22Rv1 (cell line): Measurements from ENCODE around the gene GFPT2.

Experiments used
- ZFX ChIP-seq: fragments of 450-650 bp; IDR thresholded peaks from 2 replicates; pipeline ENCODE4 v1.6.1; 2017; ENCODE audit warnings: antibody characterized with exemption, borderline replicate concordance
- TF ChIP-seq, protein P1 (sequence below): fragments of 450-650 bp; IDR thresholded peaks from 2 replicates; pipeline ENCODE4 v1.5.1; 2017; ENCODE audit warnings: mild to moderate bottlenecking

DNA sequence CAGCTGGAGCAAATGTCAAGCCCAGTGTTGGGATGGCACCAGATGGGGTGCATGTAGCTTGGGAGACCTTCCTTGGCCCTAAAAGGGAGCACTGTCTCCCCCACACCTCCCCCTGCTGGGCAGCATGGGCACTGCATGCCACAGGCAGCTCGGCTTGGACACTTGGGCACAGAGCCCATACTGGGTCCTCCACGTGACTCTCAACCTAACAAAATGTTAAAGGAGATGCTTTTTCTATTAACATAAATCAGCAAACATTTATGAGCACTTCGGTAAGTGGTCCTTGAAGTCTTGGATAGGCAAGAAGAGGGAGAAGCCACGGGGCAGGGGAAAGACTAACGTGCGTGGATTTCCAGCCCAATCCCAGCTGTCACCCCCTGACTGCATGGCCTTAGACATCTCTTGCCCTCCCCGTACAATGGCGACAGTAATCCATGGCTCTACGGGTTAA, 37.3 kb downstream of the GFPT2 start:
- TF ChIP-seq, protein P1, sequence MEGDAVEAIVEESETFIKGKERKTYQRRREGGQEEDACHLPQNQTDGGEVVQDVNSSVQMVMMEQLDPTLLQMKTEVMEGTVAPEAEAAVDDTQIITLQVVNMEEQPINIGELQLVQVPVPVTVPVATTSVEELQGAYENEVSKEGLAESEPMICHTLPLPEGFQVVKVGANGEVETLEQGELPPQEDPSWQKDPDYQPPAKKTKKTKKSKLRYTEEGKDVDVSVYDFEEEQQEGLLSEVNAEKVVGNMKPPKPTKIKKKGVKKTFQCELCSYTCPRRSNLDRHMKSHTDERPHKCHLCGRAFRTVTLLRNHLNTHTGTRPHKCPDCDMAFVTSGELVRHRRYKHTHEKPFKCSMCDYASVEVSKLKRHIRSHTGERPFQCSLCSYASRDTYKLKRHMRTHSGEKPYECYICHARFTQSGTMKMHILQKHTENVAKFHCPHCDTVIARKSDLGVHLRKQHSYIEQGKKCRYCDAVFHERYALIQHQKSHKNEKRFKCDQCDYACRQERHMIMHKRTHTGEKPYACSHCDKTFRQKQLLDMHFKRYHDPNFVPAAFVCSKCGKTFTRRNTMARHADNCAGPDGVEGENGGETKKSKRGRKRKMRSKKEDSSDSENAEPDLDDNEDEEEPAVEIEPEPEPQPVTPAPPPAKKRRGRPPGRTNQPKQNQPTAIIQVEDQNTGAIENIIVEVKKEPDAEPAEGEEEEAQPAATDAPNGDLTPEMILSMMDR: peak; percentile 92
- TF ChIP-seq ZFX: no peak
